Measurements from ENCODE around the gene PMVK. TPM values are rescaled to one million over a fixed set of nuclear protein-coding genes. Genes with fewer than 3 reads are reported as not detected.

The PMVK gene
- total and polyA plus RNA-seq, 2 of the 4 experiments (the other 2 are of a cell fraction), result 9.0 to 28.1 TPM

- no peak overlapping the region for H4K91ac ChIP-seq (ENCODE audit: insufficient read depth, low read depth, low read length)
- H2AFZ ChIP-seq (replicated peaks; ENCODE audit: low read length, poor library complexity), result no peak overlapping the region
- H3K56ac ChIP-seq (ENCODE audit: extremely low read depth, insufficient read depth, low read length), result no peak overlapping the region
- TF ChIP-seq MXI1 (IDR thresholded peaks at IDR 0.05; ENCODE audit: borderline replicate concordance, low read depth, low read length) (no peak), POLR2A (IDR thresholded peaks at IDR 0.05; ENCODE audit: low read depth, low read length) (no peak), CHD1 (IDR thresholded peaks at IDR 0.05; ENCODE audit: low read depth, low read length) (no peak), CTCF (conservative IDR thresholded peaks at IDR 0.05; ENCODE audit: low read depth, low read length) (no peak), RAD21 (IDR thresholded peaks at IDR 0.05; ENCODE audit: low read length) (no peak), ELK1 (IDR thresholded peaks at IDR 0.05; ENCODE audit: borderline replicate concordance, low read depth, low read length) (no peak), MAFK (IDR thresholded peaks at IDR 0.05; ENCODE audit: low read depth, low read length) (no peak), FOS (IDR thresholded peaks at IDR 0.05; ENCODE audit: low read depth, low read length) (no peak), SMC3 (IDR thresholded peaks at IDR 0.05; ENCODE audit: low read depth, low read length) (no peak), RCOR1 (IDR thresholded peaks at IDR 0.05; ENCODE audit: insufficient replicate concordance, low read length) (no peak), RFX5 (IDR thresholded peaks at IDR 0.05; ENCODE audit: low read depth, low read length) (no peak), NFE2L2 (IDR thresholded peaks at IDR 0.05; ENCODE audit: low read depth, low read length) (no peak), BHLHE40 (IDR thresholded peaks at IDR 0.05; ENCODE audit: low read depth, low read length) (no peak), USF2 (IDR thresholded peaks at IDR 0.05; ENCODE audit: low read depth, low read length) (no peak), CEBPB (IDR thresholded peaks at IDR 0.05; ENCODE audit: low read depth, low read length) (no peak), MAZ (IDR thresholded peaks at IDR 0.05; ENCODE audit: borderline replicate concordance, low read depth, low read length) (no peak)
- dilution Hi-C loops (cut with HindIII; ENCODE audit: low sequenced_read_pairs, unreplicated experiment), result no loop called here
- H3K23ac ChIP-seq (ENCODE audit: low read depth, low read length), result no peak overlapping the region
- peaks cover 22% of the 10 kb centered on the region for H3K36me3 ChIP-seq (ENCODE audit: control insufficient read depth, insufficient read depth, low read length)
- H3K9me1 ChIP-seq (ENCODE audit: insufficient read depth, low read length), result no peaks in the 10 kb centered on the region
- H2AK9ac ChIP-seq (replicated peaks; ENCODE audit: low read depth, low read length, poor library complexity), result no peak overlapping the region
- intact Hi-C loops (cut with micrococcal nuclease), result no loop called here
- H2BK5ac ChIP-seq (ENCODE audit: low read depth, low read length, poor library complexity, severe bottlenecking), result no peak overlapping the region
- no peak overlapping the region for H3K27ac ChIP-seq (ENCODE audit: insufficient read depth, low read length)
- no peak overlapping the region for H2BK15ac ChIP-seq (ENCODE audit: low read depth, low read length)
- no peaks in the 10 kb centered on the region for H3K79me1 ChIP-seq (ENCODE audit: low read depth in 1 of 2, low read length in 2 of 2)
- DNase-seq (no peak), ATAC-seq (ENCODE audit: low read depth) (no peak)
- H3K14ac ChIP-seq (replicated peaks; ENCODE audit: low read depth, low read length), result no peak overlapping the region
- no peak overlapping the region for H3K18ac ChIP-seq (ENCODE audit: low read depth, low read length)
- H3K4me1 ChIP-seq (ENCODE audit: control insufficient read depth, insufficient read depth, low read length), result no peaks in the 10 kb centered on the region
- no peak overlapping the region for H3K4me2 ChIP-seq (ENCODE audit: low read depth, low read length)
- no CpG with 5 or more reads among the region's 3 CpGs for WGBS, 2 experiments (ENCODE audit: extremely low coverage in 2 of 2, insufficient read length in 1 of 2)
- CTCF ChIA-PET, result no interaction called here
- no peak overlapping the region for H2AK5ac ChIP-seq (ENCODE audit: low read depth, low read length)
- no peak overlapping the region for H2BK20ac ChIP-seq (ENCODE audit: low read depth, low read length)
- H4K8ac ChIP-seq (ENCODE audit: low read depth in 2 of 2, low read length in 2 of 2), result no peak overlapping the region
- no peak overlapping the region for H2BK120ac ChIP-seq (ENCODE audit: low read depth, low read length)
- H4K5ac ChIP-seq (ENCODE audit: low read depth, low read length), result no peak overlapping the region
- POLR2A ChIA-PET (ENCODE audit: unreplicated experiment), result no interaction called here
- H4K20me1 ChIP-seq (ENCODE audit: insufficient read depth, low read length), result no peaks in the 10 kb centered on the region
- H3K9me3 ChIP-seq (ENCODE audit: control insufficient read depth, insufficient read depth, low read length), result no peaks in the 10 kb centered on the region
- no peak overlapping the region for H3K9ac ChIP-seq (ENCODE audit: low read depth, low read length)
- in situ Hi-C loops (cut with MboI; ENCODE audit: low sequenced_read_pairs), result no loop called here
- no peak overlapping the region for H3K4me3 ChIP-seq (ENCODE audit: insufficient read depth, low read depth, low read length)
- BruUV-seq (replicated peaks), result no TSS peak
- no peaks in the 10 kb centered on the region for H3K27me3 ChIP-seq (ENCODE audit: control insufficient read depth, insufficient read depth, low read length)
- H3K4ac ChIP-seq (ENCODE audit: low read depth, low read length), result no peak overlapping the region
These were observed 12.8 kb downstream of the PMVK start for GRCh38 chr1:154923695-154924094.

All from IMR-90 (cell line).